NCI-H2107 treated with DMSO at 0.1 percent for 48 hours (cell line): Measurements from ENCODE around the gene MMP23B.

ENCODE experiments used
- DNase-seq: peaks from one replicate; lab custom pipeline; 2025; ENCODE audit not compliant: unreplicated experiment; lab: John Stamatoyannopoulos, UW

The MMP23B gene

DNA sequence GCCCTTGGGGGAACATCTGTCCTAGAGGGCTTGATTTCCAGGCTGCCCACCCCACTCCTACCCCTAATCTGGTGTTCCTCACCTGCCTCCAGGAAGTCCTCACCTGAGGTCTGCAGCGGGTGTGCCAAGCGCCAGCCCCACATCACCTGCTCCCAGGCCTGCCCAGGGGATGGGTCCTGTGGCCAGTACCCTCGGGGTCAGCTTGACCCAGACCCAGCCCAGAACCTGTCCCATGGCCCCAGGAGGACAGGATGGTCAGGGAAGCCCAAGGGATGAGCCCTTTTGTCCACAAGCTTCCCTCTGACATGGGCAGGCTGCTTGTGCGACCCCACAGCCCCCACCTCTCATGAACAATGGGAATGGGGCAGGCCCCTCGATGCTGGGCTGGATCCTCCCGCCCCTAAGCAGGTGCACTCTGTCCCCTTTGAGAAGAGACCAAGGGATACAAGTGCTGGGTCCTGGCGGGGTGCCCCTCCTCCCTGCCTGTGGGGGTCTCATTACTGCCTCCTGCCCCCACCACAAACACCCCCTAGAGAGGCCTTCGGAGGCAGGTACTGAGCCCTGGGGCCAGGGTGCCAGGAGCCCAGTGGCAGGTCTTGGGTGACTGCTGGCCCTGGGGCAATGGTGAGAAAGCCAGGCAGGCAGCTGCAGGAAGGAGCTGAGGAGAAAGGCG, 13.4 kb upstream of the MMP23B start:
- DNase-seq: no peak

- no peak for DNase-seq
Observed at GRCh38 chr1:1619917-1620361, 12.0 kb upstream of the MMP23B start.

- no peak for DNase-seq
Observed at GRCh38 chr1:1620433-1621139, 11.4 kb upstream of the MMP23B start.

- no peak for DNase-seq
Observed at GRCh38 chr1:1621173-1622009, 10.6 kb upstream of the MMP23B start.

GRCh38 chr1:1622010-1622787, 9.8 kb upstream of the MMP23B start:
- no peak for DNase-seq

DNA sequence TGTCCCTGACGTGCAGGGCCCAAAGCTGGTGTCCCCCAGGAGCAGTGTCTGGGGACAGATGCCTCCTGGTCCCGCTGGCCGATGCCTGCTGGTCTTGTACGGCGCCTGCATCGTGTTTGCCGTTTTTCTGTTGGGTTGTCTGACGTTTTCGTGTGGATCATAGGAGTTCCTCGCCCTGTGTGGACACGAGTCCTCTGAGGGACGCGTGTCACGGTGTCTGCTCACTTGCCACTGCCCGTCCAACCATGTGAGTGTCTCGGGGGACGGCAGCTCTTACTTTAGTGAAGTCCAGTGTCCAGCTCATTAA, 9.2 kb upstream of the MMP23B start:
- DNase-seq: no peak

GRCh38 chr1:1623181-1623630, 8.8 kb upstream of the MMP23B start:
- no peak for DNase-seq

GRCh38 chr1:1623631-1624442, 8.1 kb upstream of the MMP23B start:
- DNase-seq: no peak

DNA sequence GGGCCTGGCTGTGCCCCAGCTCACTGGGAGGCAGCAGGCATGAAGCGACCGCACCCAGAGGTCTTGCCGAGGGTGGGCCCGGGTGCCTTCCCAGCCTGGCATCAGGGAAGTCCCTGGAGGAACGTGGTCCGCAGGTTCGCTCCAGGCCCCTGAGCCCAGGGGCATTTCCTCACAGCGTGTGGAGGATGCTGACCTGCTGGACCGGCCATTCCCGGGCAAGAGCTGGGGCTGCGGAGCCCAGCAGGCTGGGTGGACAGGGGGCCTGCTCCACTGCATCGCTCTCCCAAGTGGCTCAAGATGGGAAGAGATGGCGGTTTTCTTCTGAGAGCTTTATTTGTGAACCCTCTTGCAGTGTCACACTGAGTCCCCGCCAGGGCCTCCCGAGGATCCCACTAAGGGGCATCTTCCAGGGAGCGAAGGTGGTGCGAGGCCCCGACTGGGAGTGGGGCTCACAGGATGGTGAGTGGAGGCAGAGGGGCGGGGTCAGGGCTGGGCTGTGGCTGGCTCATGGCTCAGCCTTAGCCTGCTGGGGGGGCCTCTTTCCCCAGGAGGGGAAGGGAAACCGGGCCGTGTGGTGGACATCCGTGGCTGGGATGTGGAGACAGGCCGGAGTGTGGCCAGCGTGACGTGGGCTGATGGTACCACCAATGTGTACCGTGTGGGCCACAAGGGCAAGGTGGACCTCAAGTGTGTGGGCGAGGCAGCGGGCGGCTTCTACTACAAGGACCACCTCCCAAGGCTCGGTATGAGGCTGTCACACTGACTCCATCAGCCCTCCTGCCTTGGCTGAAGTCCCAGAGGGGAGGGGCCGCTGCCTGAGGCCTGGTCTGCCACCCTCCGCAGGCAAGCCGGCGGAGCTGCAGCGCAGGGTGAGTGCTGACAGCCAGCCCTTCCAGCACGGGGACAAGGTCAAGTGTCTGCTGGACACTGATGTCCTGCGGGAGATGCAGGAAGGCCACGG, 7.2 kb upstream of the MMP23B start:
- DNase-seq: no peak

- DNase-seq: no peak
Observed at GRCh38 chr1:1625404-1625775, 6.6 kb upstream of the MMP23B start.

- DNase-seq: no peak
Observed at GRCh38 chr1:1625824-1626206, 6.2 kb upstream of the MMP23B start.

DNA sequence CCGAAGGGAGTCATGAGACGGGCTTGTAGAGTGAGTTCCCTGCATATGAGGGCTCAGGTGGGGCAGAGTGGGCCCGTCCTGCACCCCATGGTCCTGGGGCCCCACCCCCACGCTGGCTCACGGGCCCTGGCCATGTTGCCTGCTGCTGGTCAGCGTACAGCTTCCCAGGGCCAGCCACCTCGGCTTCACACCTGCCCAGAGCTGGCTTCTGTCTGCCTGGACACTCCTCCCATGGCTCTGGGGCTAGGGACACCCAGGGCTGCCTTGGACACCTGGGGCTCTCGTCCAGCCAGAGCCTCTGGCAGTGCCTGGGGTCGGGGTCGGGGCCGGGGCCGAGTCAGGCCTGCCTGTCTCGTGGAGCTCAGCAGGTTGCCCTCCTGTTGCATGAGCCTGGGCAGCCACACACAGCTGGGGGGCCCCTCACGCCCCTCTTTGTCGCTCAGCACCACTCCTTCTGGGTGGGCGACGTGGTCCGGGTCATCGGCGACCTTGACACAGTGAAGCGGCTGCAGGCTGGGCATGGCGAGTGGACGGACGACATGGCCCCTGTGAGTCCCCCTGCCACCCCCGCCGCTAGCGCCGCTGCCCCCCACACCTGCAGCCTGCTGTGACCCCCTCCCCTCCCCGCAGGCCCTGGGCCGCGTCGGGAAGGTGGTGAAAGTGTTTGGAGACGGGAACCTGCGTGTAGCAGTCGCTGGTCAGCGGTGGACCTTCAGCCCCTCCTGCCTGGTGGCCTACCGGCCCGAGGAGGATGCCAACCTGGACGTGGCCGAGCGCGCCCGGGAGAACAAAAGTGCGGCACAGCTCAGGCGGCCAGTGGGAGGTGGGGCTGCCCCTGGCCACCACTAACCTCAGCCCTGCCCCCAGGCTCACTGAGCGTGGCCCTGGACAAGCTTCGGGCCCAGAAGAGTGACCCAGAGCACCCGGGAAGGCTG, 5.5 kb upstream of the MMP23B start:
- DNase-seq: no peak

DNA sequence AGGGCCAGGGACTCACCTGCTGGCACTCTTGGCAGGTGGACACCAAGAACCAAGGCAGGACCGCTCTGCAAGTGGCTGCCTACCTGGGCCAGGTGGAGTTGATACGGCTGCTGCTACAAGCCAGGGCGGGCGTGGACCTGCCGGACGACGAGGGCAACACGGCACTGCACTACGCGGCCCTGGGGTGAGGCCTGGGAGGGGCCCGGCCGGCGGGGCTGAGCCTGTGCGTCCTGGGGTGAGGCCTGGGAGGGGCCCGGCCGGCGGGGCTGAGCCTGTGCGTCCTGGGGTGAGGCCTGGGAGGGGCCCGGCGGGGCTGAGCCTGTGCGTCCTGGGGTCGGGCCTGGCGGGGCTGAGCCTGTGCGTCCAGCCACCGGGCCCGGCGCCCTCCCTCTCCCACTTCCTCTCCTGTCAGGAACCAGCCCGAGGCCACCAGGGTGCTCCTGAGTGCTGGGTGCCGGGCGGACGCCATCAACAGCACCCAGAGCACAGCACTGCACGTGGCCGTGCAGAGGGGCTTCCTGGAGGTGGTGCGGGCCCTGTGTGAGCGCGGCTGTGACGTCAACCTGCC, 4.6 kb upstream of the MMP23B start:
- no peak for DNase-seq

GRCh38 chr1:1627829-1628753, 3.9 kb upstream of the MMP23B start:
- DNase-seq: no peak

GRCh38 chr1:1628754-1629429, 3.1 kb upstream of the MMP23B start:
- DNase-seq: no peak
